Occipital lobe (tissue), 2 donors: ENCODE measurements around the gene FRMD4A. TPM values are rescaled to one million over a fixed set of nuclear protein-coding genes. Genes with fewer than 3 reads are reported as not detected.
"Not testable (repeated sequence)": the region's sequence is repeated elsewhere in the genome, so short reads cannot be mapped to it uniquely, and the experiment has no call there.

Source experiments
- DNase-seq: peaks from one replicate; lab custom pipeline; 2025; lab: John Stamatoyannopoulos, UW
- total RNA-seq: library from RNA; depleted of rRNA; stranded (reverse); fragments of >200 nt; gene quantifications from one replicate; pipeline ENCODE4 v1.2.3, GENCODE V29; 2014

FRMD4A gene
- total RNA-seq, 1 donor from 2014 or later = 153 TPM

DNA sequence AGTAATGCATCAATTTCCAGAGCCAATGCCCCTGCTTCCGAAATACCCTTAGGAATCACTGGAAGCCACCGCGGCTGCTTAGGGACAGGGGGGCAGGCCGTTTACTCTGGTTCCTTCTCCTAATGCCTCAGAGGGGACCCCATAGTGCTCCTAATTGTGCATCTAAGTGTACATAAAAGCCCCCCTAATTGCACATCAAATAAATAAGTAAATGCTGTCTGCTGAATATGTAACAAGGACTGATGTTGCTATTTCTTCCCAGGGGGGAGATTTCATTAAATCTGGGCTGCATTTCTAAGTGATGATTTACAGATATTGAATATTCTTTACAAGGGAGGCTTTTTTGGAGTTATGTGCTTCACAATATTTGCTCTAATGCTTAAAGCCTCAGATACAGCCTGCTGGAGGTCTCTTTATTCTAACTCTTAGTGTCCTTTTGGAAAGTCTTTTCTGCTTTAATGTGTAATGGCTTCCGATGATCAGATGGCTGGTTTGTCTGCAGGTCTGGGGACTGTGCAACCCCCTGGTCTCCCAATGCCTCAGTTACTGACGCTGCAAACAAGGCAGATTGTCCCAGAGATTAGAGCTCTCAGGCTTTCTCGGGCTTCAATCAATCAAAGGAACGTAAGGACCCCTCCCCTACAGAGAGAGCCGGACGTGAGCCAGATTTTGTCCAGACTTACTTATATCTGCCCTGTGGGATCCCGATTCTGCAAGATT is 601.0 kb downstream of the FRMD4A start:
- no peak for DNase-seq

DNA sequence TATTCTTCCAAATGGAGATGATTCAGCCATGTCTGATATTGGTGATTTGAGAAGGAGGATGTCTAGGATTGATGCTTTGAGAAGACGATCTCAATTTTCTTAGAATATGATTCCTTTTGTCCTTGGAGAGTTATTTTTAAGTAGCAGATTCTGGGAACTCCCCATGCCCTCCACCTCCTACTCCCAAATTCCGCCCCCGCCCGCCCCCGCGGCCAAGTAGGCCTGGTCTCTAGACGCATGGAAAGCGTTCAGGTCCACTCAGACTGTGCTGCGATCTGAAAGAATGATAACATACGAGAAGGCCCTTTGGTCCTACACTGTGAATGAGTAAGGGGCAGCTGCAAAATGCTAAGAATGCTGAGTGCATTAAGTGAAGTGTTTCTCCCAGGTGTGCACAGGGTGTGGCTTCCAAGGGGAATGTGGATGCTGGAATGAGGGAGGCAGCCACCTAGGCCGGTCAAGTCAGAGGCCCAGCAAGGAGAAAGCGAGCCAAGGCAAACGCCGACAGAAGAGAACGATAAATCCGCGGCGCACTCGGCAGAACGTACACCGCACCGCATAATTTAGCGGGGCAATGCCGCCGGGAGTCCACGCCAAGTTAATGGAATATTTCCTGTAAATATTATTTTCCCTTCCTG is 601.7 kb downstream of the FRMD4A start:
- DNase-seq = no peak

DNA sequence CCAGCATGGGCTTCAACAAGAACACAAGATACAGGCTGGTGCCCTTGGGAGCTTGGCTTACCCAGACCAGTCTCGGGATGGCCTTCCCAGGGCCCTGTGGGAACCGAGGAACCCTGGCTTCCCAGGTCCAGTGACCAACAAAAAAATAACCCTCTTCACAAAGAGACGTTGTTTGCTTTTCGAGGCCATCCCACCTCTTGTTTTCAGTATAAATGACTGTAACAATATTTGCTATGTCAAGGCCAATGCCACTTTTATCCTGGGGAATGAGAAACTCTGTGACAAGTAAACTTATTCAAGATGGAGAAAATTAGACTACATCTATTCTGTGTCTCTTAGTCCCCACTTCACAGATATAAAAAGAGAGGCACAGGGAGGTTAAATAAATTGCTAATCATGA is 605.1 kb downstream of the FRMD4A start:
- no peak for DNase-seq

DNA sequence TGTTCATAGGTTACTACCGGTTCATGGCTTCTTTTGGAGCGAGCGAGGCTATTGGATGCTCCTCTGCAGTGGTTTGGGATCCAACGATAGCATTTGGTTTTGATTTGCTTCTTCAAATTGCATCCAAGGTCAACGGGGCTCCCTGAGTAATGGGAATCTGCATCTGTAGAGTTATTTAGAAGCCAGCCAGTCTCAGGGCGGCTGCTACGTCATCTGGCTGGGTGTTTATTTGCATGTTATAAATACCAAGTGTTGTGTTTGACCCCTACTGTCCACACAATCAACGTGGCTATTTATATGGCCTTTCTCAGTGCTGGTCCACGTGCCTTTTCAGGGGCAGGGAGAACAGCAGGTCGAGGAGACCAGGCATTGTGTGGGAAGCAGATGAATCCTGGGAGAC is 606.2 kb downstream of the FRMD4A start:
- no peak for DNase-seq

DNA sequence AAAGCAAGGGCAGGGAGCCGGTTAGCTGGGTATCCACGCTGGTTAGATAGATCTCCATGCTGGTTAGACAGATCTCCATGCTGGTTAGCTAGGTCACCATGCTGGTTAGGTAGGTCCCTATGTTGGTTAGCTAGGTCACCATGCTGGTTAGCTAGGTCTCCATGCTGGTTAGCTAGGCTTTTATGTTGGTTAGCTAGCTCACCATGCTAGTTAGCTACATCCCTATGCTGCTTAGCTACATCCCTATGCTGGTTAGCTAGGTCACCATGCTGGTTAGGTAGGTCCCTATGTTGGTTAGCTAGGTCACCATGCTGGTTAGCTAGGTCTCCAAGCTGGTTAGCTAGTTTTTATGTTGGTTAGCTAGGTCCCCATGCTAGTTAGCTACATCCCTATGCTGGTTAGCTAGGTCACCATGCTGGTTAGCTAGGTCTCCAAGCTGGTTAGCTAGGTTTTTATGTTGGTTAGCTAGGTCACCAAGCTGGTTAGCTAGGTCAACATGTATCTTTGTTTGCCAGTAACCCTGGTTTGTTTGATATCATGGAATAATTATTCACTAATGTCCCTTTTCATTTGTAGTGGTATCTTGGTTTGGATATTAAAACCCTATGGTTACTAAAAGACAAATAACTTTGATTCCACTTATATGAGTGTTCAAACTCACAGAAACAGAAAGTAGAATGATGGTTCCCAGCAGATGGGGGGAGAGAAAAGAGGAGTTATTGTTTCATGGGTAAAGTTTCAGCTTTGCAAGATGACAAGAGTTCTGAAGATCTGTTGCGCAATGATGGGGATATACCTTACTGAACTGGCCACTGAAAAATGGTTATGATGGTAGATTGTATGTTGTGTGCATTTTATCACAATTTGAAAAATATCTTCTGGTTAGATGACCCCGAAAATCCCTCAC is 607.7 kb downstream of the FRMD4A start:
- DNase-seq = no peak

DNA sequence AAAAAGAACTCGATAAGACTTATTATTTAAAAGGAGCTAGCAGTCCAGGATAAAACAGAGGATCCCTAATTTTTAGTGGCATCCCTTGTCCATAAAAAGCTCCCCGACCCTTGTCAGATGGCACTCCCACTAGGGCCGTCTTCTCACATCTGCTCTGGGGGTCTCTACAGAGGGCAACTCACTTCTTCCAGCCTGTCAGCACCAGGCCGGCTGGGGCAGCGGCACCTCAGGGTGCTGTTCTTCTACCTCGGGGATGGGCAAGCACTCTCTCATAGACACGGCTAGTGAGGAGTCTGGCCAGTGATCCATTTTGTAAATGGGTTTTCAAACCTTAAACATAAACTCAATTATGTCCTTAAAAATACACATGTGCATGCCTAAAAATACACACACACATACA is 609.2 kb downstream of the FRMD4A start:
- no peak for DNase-seq

DNA sequence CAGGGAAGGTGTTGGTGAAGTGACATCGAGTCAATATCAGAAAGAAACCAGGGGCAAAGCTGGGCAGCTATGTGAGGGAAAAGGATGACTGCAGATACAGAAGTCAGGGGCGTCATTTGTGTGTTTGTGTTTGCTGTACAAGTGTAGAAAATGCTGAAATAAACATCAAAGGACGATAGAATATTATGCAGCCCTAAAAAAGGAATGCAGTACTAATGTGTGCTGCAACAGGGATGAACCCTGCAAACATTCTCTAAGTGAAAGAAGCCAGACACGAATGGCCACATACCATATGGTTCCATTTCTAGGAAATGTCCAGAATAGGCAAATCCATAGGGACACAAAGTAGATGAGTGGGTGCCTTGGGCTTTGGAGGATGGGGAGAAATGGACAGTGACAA is 610.0 kb downstream of the FRMD4A start:
- DNase-seq = no peak

DNA sequence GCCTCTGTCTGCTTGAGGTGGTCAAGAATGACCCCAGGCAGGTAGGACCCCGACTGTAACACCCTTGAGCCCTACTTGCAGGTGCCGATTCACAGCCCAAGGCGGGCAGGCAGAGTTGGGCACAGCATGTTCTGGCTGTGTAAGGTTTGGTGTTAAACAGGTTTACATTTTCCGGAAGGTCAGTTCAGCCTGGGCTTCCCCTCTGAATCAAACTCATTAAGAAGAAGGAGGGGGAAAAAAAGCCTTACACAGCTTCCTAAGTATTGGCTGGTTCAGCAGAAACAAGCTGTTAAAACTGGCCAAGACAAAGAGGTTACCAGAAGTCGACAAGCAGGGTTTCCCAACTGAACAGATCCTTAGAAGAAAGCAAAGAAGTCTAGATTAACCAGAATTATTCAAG is 611.3 kb downstream of the FRMD4A start:
- no peak for DNase-seq

DNA sequence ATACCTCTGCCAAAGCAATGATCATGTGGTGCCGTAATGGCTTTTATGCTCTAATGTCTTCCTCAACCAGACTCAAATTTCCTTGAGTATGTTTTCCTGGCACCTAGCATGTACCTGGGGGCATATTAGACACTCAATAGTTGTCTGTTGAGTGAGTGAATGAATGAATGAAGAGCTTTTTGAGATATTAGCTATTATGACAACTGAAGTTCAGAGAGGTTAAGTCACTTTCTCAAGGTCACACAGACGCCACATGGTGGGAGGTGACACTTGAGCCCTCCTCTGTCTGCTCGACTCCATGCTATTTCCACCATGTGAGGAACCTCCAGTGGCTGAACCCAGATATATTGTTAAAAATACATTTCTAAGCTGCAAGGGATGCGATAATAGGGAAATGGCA is 611.9 kb downstream of the FRMD4A start:
- DNase-seq = no peak

DNA sequence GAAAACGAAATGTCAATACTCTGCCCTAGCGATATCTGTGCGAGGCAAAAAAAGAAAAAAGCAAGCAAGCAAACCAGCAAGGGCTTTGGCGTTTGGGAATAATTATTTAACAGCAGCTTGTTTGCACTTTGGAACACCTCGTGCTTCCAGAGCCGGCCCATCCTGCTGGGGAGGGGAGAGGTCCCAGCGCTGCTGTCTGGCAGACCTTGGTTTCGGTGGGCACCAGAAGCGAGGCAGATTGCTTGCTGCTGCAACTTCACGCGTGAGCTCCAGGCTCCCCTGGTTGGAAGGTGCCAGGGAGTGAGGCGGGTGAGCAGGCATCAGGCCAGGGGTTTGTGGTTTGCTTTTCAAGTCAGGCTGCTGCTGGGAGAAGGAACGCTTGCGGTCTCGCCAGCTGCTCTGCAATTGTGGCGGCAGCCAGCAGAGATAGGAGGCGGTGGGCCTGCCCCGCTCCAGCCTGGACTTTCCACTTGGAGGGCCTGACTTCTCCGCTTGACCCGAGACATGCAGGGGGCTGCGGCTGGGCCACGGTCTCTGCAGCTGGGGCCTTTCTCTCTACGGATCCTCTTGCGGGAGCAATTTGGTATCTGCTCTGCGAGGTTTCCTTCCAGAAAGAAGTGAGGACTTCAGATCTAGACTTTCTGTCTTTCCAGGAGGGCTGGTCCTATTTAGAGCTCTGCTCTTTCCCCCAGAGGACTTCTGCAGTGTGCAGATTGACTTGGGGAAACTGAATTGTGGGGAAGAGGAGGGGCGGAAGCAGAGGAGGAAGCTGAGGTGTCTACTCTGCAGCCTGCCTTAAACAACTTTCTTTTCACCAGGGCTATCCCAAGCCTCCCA is 612.6 kb downstream of the FRMD4A start:
- DNase-seq = peak; percentile 42

DNA sequence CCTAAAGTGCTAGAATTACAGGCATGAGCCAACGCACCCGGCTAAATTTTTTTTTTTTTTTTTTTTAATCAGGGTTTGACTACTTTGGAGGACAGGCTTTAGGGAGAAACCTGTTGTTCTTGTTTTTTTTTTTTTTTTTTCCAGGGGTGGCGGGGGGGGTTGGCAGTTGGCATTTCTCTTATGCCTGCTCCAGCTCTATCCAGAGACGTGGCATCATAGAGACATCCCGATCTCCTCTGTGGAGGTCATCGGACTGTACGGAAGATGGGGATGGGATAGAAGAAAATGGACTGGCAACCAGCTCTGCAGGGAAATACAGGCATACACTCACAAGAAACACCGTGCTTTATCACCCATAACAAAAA is 613.2 kb downstream of the FRMD4A start:
- DNase-seq = no peak

DNA sequence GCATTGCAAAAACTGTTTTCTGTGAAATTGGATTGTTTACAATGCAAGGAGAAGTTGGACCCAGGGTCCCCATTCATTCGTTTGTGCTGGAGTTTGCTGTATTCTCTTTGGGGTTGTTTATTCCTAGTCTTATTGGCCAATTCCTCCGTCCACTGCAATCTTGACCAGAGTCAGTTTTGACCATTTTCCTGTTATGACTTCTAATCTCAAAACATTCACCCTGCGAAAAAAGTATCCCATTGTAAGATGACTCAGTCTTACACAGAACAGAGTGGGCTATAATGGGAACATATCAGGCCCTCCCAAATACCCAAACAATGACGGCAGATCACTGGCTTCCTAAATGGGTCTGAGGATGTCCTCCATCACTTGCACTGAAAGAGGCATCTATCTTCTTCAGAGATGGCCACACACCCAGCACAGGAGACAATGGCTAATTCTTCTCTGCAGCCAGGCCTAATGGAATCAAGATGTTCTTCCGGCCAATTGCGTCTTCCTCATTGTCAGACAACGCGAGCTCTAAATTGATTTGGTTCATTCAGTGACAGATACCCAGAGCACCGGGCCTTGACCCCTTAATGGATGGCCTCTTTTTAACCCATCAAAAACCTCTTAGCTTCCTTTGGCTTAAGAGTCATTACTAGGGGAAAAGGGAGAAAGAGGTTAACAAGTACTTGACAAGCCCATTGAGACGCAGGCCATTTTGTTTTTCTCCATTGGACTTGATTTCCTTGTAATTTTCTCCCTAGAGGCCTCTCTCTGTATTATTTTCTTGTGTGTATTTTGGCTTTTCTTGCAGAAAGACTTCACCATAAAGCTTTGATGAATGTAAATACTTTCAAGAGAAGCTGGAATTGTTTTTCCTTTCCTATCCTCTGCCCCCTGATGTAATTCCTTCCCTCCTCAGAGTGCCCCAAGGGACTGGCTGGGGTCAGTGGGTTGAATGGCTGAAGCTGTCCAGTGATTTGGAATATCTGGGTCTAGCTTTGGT is 614.3 kb downstream of the FRMD4A start:
- DNase-seq = no peak

DNA sequence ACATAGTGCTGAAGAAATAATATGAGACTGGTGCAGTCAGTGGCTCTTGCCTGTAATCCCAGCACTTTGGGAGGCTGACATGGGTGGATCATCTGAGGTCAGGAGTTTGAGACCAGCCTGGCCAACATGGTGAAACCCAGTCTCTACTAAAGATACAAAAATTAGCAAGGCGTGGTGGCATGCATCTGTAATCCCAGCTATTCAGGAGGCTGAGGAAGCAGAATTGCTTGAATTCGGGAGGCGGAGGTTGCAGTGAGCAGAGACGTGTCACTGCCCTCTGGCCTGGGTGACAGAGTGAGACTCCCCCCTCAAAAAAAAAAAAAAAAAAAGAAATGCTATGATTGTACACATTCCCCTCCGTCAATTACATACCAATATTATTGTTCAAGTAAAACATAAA is 615.1 kb downstream of the FRMD4A start:
- not testable (repeated sequence) for DNase-seq

DNA sequence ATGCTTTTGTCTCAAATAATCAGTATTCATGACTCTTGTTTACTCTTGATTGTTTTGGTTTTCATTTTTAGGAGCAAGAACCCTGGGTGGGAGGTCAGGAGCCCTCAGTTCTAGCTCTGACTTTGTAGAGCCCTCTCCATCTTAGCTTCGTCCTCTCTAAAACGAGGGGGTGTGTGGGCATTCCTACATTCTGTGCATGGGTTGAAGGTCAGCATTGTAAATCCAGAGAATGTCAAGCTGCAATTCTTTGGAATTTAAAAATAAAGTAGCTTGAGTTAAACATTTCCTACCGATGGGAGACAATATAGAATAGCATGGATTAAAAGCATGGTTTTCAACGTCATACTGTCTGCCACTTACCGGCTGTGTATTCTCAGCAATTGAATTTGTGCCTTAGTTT is 615.6 kb downstream of the FRMD4A start:
- no peak for DNase-seq

DNA sequence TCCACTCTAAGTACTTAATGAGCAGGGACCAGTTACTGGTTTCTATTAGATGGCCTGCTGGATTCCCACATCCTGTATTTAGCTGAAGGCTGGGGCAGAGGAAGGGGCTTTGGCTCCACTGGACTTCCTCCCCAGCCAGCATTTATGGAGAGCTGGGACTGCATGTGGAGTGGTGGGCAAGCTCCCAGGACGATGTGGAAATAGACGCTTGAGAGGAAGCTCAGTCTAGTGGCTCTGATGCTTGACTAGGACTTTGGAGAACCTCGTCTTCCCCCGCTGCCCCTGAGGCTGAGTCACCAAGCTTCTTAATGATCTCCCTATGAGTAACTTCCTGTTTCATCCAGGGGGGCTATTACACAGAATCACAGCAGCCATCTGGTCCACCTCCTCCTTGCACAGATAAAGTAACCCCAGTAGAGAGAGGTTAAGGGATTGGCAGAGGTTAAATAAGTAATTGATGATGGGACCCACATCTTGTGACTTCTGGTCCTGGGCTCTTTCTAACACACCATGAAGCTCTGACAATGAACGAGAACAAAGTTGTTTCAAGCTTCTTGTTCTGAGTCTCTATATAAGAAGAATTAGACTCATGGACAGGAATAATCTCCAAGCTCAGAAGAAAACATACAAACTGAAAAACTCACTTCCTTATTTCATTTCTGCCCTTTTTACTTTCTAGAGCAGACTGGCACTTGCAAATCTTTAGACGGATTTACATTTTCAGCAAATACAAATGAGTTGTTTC is 617.7 kb downstream of the FRMD4A start:
- DNase-seq = no peak

DNA sequence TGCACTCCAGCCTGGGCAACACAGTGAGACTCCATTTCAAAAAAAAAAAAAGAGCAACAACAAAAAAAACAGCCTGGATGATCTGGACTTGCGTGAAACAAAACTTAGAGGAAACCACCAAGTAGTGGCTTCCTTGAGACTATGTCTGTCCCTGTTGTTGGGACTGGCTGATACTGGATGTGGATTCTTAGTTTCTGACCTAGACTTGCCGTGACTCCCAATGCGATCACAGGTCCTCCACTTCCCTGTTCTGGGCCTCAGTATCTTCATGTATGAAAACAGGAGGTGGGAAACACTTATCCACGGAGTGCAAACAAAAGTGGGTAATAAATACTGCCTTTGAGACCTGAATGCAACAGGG is 618.3 kb downstream of the FRMD4A start:
- no peak for DNase-seq

DNA sequence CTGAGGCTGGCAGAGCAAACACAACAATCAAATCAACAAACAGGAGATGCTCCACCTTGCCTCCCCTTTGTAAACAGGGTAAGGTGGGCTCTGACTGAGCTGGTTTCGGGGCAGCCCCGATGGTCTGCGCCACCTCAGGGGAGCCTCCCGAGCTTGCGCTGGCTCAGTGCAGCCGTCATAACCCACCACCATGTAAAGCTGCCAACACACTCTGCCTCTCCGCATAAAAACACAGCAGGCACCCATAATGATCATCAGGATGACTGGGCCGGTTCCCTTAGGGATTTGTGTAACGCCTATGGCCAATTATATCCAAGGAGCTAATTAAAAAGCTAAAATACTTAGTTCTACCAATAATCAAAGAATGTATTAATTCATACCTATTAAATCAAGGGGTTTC is 619.4 kb downstream of the FRMD4A start:
- DNase-seq = no peak

DNA sequence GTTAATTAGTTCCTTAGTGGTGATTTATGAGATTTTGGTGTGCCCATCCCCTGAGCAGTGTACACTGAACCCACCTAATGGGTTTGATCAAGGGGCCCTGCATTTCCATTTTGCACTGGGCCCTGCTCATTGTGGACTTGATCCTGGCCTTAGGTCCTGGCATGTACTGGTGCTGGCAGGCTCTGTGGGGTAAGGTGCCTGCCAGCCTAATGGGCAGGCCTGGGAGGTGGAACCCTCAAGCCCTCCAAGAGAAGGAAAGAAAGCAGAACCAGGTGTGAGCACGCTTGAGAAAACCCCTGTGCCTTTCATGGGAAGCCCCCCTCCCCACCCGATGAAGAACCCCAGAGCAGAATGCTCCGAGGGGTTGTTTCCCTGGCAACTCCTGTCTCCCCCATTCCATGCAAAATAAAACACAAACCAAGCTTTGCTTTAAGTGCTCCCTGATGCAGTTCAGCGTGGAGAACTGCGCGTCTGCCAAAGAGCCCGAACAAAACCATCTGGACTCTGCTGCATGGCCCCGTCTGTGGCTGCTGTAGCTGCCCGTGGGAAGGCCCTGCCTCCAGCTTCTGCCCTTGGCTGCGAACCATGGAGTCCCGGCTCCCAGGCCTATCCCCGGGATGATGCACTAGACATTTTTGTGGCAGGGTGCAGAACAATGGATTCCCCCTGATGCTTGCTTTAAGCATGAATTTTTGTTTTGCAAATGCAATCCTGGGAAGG is 620.6 kb downstream of the FRMD4A start:
- DNase-seq = peak; percentile 37
